Thyroid gland (tissue), 4 donors: Measurements from ENCODE around the gene VARS1.
"Not testable (repeated sequence)": the region's sequence is repeated elsewhere in the genome, so short reads cannot be mapped to it uniquely, and the experiment has no call there.

Source experiments
- CTCF ChIP-seq, 6 experiments: fragments of 200-600 bp in 3 of 6; fragments of 450-650 bp in 3 of 6; sonication (generic) in 3 of 6; IDR thresholded peaks; one replicate each; pipeline ENCODE4 v1.5.1; 2016 to 2019; ENCODE audit warnings: antibody characterized with exemption in 6 of 6, mild to moderate bottlenecking in 2 of 6, inconsistent platforms in 1 of 6, moderate library complexity in 1 of 6
- POLR2A ChIP-seq, 2 donors: fragments of 450-650 bp; IDR thresholded peaks; one replicate each; pipeline ENCODE4 v1.6.1; 2017; ENCODE audit warnings: antibody characterized with exemption in 2 of 2, mild to moderate bottlenecking in 2 of 2, moderate library complexity in 1 of 2

- not testable (repeated sequence) for TF ChIP-seq CTCF, POLR2A (IDR thresholded peaks at IDR 0.05)
Measured at GRCh38 chr6:31808599-31808998, 13.0 kb upstream of the VARS1 start.
